ENCODE measurements around the gene RLN3. TPM values are rescaled to one million over a fixed set of nuclear protein-coding genes. Genes with fewer than 3 reads are reported as not detected.

Gene RLN3
- total and polyA plus RNA-seq, 2 of the 8 experiments (the other 6 are each of a cell fraction or from before 2014, with no cell fraction given) = not detected

GRCh38 chr19:14072535-14073260 is 44.8 kb downstream of the RLN3 start, which contains the start of gene MISP3:
Gene MISP3 (plus strand): TSS chr19:14072786. CDS start chr19:14073310, 524 bp downstream.
- Histone ChIP-seq H2AFZ (ENCODE audit: low read length) (peak within 1 kb of the TSS; percentile 90; the same call in 1 of the 2 replicates), H3K23me2 (ENCODE audit: low read depth, low read length) (peaks cover 18% of the 10 kb centered on the region; the same call in 1 of the 2 replicates), H3K79me1 (ENCODE audit: low read depth, low read length) (no peaks in the 10 kb centered on the region), H3K36me3 (ENCODE audit: control insufficient read depth in 2 of 4, insufficient read depth in 4 of 4, low read length in 3 of 4) (no peaks in the 10 kb centered on the region), H2BK12ac (ENCODE audit: low read depth, low read length) (peak within 1 kb of the TSS; percentile 50; the same call in 1 of the 2 replicates), H3K23ac (ENCODE audit: insufficient read length) (no peak within 1 kb of the TSS), H2BK120ac (replicated peaks; ENCODE audit: low read depth, low read length) (no peak within 1 kb of the TSS), H4K5ac (ENCODE audit: insufficient read length, low read depth, low read length) (peak within 1 kb of the TSS; percentile 18), H2BK15ac (ENCODE audit: low read length) (no peak within 1 kb of the TSS; the same call in none of the 2 replicates), H3K56ac (replicated peaks; ENCODE audit: insufficient read length, low read depth, low read length) (peak within 1 kb of the TSS; percentile 64), H2BK5ac (ENCODE audit: low read depth, low read length) (peak within 1 kb of the TSS; percentile 60; the same call in 1 of the 2 replicates), H3K27me3 (replicated peaks in 1 of 4; ENCODE audit: control insufficient read depth in 3 of 4, extremely low read depth in 1 of 4, insufficient read depth in 3 of 4, low read length in 3 of 4) (peaks cover 17 to 40% (median 32%) of the 10 kb centered on the region in 4 experiments), H3K79me2 (ENCODE audit: control insufficient read depth in 1 of 2, insufficient read depth in 2 of 2, low read length in 2 of 2) (no peaks in the 10 kb centered on the region), H3K9me3 (ENCODE audit: insufficient read depth in 2 of 2, low read depth in 1 of 2, low read length in 1 of 2) (no peaks in the 10 kb centered on the region; a peak in 1 of 4 replicates), H3K9ac (replicated peaks in 1 of 4; ENCODE audit: extremely low read depth in 1 of 4, low read depth in 3 of 4, low read length in 3 of 4) (no peak within 1 kb of the TSS; a peak in 1 of 7 replicates), H3K18ac (ENCODE audit: extremely low read depth, low read length) (peak within 1 kb of the TSS; percentile 19; the same call in 1 of the 2 replicates), H4K91ac (replicated peaks; ENCODE audit: insufficient read length, low read length) (peak within 1 kb of the TSS; percentile 65), H4K20me1 (replicated peaks in 1 of 2; ENCODE audit: control insufficient read depth in 1 of 2, insufficient read depth in 2 of 2, low read length in 2 of 2) (peaks cover 0 to 2% of the 10 kb centered on the region in 2 experiments), H3K27ac (ENCODE audit: low read depth, low read length) (no peak within 1 kb of the TSS), H2BK20ac (ENCODE audit: low read length) (no peak within 1 kb of the TSS), H2AK5ac (ENCODE audit: low read depth, low read length) (no peak within 1 kb of the TSS), H3K4me2 (ENCODE audit: insufficient read depth in 1 of 2, low read depth in 2 of 2, low read length in 2 of 2) (peak within 1 kb of the TSS; percentile 57 to 98), H4K8ac (ENCODE audit: extremely low read depth, insufficient read depth, low read length) (peak within 1 kb of the TSS; percentile 66), H3K4me1 (replicated peaks in 1 of 4; ENCODE audit: control insufficient read depth in 3 of 4, insufficient read depth in 4 of 4, low read length in 3 of 4) (peaks cover 0 to 15% (median 9%) of the 10 kb centered on the region in 4 experiments; a peak in 5 of 7 replicates), H3K4me3 (ENCODE audit: extremely low read depth in 1 of 4, insufficient read depth in 2 of 4, low read depth in 3 of 4, low read length in 4 of 4) (peak within 1 kb of the TSS; percentile 46 to 66 (median 50)), H3K4ac (replicated peaks; ENCODE audit: insufficient read length, low read depth, low read length) (no peak within 1 kb of the TSS), H3K14ac (ENCODE audit: insufficient read length) (no peak within 1 kb of the TSS)
- no peak for FAIRE-seq
- WGBS, 2 experiments (ENCODE audit: extremely low coverage in 1 of 2, insufficient coverage in 1 of 2, insufficient read length in 1 of 2, insufficient replicate concordance in 2 of 2, low coverage in 1 of 2, low lambda C conversion rate in 2 of 2, missing lambda C conversion rate in 1 of 2) = 10% methylated on average over 29 of the region's 51 CpGs; no CpG with 5 or more reads in 1 of the 2 experiments
- no peak for DNase-seq (ENCODE audit: low read depth in 1 of 2, low spot score in 2 of 2)
- CTCF ChIA-PET (ENCODE audit: partially characterized antibody) = interaction anchor here (0.6 to 7.0 kb wide), 27 partner anchors 10 to 275 kb away, joined by 3 to 103 read pairs (median 6); partner anchors contain the start of genes BRME1, C19orf67, CC2D1A and IL27RA
- POLR2A ChIA-PET (ENCODE audit: partially characterized antibody) = interaction anchor here (1.0 to 2.6 kb wide), 4 partner anchors 7 to 191 kb away, joined by 3 to 10 read pairs (median 4); partner anchors contain the start of gene ASF1B
- TF ChIP-seq EZH2 (IDR thresholded peaks at IDR 0.05; ENCODE audit: low read depth, low read length, severe bottlenecking) (peak; percentile 56), RNF2 (IDR thresholded peaks at IDR 0.05; ENCODE audit: borderline replicate concordance, low read depth, low read length, missing control alignments, poor library complexity, severe bottlenecking) (peak; percentile 58), SUZ12 (IDR thresholded peaks at IDR 0.05; ENCODE audit: low read length) (no peak; the same call in 1 of the 2 replicates)
